Glomerular visceral epithelial cell (primary cell): Measurements from ENCODE around the gene NR1I3.
A peak's percentile ranks its signal among the peaks of the same experiment; 100 is the strongest.

Experiments used
- DNase-seq: peaks from one replicate; pipeline ENCODE4 v3.0.0-alpha.2; 2016; ENCODE audit errors: extremely low spot score

The NR1I3 gene

DNA sequence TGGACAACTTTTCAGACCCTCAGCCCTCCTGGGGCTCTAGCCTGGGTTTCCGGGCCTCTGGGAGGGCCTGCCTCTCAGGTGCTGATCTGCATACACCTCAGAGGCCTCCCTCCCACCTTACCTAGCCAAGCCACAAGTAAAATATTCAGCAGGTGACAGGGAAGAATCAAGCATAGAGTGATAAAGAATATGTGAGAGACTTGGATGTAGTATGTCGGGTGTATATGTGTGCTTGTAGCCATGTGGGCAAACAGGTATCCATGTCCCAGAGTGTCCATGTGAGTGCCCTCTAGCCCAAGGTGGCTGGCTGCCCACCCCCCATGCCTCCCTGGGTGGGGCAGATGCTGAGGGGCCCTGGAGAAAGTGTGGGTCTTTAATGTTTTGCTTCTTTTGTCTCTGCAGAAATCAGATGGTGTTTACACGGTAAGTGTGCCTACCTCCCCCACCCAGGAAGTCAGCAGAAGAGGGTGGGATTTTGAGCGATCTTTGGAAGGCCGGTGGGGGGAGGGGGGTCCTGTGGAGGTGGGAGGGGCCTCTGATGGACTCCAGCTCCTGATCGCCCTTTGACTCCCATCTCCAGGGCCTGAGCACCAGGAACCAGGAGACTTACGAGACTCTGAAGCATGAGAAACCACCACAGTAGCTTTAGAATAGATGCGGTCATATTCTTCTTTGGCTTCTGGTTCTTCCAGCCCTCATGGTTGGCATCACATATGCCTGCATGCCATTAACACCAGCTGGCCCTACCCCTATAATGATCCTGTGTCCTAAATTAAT lies 19.5 kb downstream of the NR1I3 start:
- DNase-seq, result no peak

- no peak for DNase-seq
These were observed 20.2 kb downstream of the NR1I3 start for GRCh38 chr1:161217831-161218230.

- peak; percentile 89 for DNase-seq
These were observed 20.9 kb downstream of the NR1I3 start for GRCh38 chr1:161216945-161217712.

GRCh38 chr1:161215076-161215475 lies 22.9 kb downstream of the NR1I3 start, which contains the start of gene FCER1G:
Gene FCER1G, plus strand, starts transcription at chr1:161215295. Its CDS starts 27 bp downstream, at chr1:161215322.
- DNase-seq, result no peak

DNA sequence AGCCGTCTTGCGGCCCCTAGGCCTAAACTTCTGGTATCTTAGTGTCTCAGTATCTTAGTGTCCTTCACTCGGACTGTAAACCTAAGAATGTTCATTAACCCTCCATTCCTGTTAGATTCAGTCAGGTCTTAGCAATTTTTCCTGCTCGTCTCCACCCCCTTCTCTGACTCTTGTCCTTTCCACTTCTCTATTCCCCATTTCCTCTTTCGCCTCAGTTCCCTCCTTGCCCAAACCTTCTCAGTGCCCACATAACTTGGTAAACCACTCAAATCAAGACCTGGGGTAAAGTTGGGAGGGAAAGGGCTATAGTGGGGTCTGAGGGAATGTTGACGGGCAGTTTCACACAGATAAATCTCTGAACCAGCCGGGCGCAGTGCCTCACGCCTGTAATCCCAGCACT lies 23.6 kb downstream of the NR1I3 start:
- no peak for DNase-seq

GRCh38 chr1:161209790-161210409 lies 28.1 kb downstream of the NR1I3 start:
- DNase-seq, result peak; percentile 77

GRCh38 chr1:161207173-161207572 lies 30.8 kb downstream of the NR1I3 start:
- DNase-seq, result no peak

DNA sequence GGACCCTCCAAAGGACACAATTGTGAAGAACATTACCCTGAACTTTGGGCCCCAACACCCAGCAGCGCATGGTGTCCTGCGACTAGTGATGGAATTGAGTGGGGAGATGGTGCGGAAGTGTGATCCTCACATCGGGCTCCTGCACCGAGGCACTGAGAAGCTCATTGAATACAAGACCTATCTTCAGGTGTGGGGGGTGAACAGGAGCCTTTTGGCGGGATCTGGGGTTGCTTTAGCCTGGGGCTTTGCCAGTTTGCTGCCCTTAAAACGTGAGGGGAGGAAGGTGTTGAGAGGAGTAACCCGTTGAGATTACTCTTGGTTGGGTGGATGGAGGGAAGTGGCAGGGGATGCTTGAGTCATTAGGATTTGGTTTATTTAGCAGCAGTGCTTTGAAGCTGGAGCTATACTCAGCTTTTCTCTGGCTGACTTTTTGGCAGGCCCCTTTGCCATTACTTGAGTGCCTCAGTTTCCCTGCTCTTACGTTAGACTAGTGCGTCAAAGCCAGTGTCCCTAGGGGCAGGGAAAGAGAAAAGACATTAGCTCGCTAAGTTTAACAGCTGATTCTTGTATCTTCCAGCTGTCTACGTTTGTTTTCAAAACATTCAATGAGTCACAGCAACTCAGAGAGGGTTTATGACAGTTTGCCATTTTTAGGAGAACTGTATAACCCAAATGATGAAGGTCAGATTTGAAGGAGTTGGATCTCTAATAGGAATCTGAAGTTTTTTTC lies 31.4 kb downstream of the NR1I3 start:
- DNase-seq, result no peak

- DNase-seq, result peak; percentile 99
These were observed 35.9 kb downstream of the NR1I3 start, which contains the start of gene NDUFS2 for GRCh38 chr1:161201836-161202712. Gene NDUFS2, plus strand, starts transcription at chr1:161202367. Its CDS starts 19 bp downstream, at chr1:161202386.

- no peak for DNase-seq
These were observed 36.8 kb downstream of the NR1I3 start for GRCh38 chr1:161200992-161201835.

- no peak for DNase-seq
These were observed 37.5 kb downstream of the NR1I3 start for GRCh38 chr1:161200421-161200991.

- DNase-seq, result no peak
These were observed 38.4 kb downstream of the NR1I3 start for GRCh38 chr1:161199506-161200139.

- DNase-seq, result no peak
These were observed 39.0 kb downstream of the NR1I3 start, which contains the start of gene ADAMTS4 for GRCh38 chr1:161198897-161199431. Gene ADAMTS4, minus strand, starts transcription at chr1:161199054. Its CDS starts 427 bp downstream, at chr1:161198627.

- no peak for DNase-seq
These were observed 39.7 kb downstream of the NR1I3 start for GRCh38 chr1:161198194-161198896.

GRCh38 chr1:161197560-161198193 lies 40.3 kb downstream of the NR1I3 start:
- no peak for DNase-seq

GRCh38 chr1:161196521-161197451 lies 41.2 kb downstream of the NR1I3 start:
- DNase-seq, result no peak
